Measurements from ENCODE around the gene UGCG. TPM values are rescaled to one million over a fixed set of nuclear protein-coding genes. Genes with fewer than 3 reads are reported as not detected.

The UGCG gene
- total RNA-seq, 2 experiments from 2014 or later = 42.1 to 44.0 TPM

DNA sequence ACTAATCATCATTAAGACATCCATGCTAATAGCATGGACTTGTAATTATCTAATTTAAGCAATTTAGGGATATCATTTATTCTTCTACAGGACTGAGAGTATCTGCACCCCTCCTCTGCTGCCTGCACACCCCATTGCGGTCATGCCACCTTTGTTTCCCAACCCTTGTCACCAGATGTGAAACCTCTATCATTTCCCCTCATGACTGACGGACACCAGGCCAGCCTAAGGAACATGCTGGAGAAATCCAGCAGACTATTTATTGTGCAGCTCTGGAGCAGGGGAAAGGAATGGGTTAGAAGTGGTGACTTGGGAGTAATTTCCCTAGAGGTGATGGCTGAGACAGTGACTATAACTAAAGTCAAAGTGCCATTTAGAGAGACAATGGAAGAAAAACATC, 40.7 kb downstream of the UGCG start:
- peaks cover 20% of the 10 kb centered on the region for H3K4me1 ChIP-seq (ENCODE audit: insufficient read depth, low read length)
- Mint-ChIP-seq H3K27ac (peak overlapping the region; percentile 87), H3K4me3 (peak overlapping the region; percentile 53), H3K36me3 (ENCODE audit: low read depth) (peaks cover 40% of the 10 kb centered on the region), H3K9me3 (peaks cover 3% of the 10 kb centered on the region), H3K4me1 (ENCODE audit: low read depth) (peaks cover 40% of the 10 kb centered on the region), H3K27me3 (no peaks in the 10 kb centered on the region)
- ATAC-seq (ENCODE audit: poor library complexity) (no peak), DNase-seq (no peak)
- POLR2A ChIA-PET = interaction anchor here (0.9 to 2.9 kb wide), 12 partner anchors 11 to 138 kb away, joined by 3 to 20 read pairs (median 5); partner anchors contain the start of gene UGCG
- peak overlapping the region in 1 of 2 donors; percentile 7 for H3K27ac ChIP-seq (ENCODE audit: low read depth in 1 of 2, low read length in 2 of 2)
- intact Hi-C loops (cut with DNase I, micrococcal nuclease) = loop anchor here in 1 of 2 experiments (5.0 kb wide), 1 partner anchor 95 kb away; no protein-coding TSS in a partner anchor
- H3K36me3 ChIP-seq (ENCODE audit: insufficient read depth, low read length) = peaks cover 31% of the 10 kb centered on the region
- CTCF ChIA-PET = interaction anchor here (1.0 kb wide), 1 partner anchor 18 kb away, joined by 4 read pairs; no protein-coding TSS in a partner anchor
- H3K9me3 ChIP-seq (ENCODE audit: control insufficient read depth in 1 of 2, insufficient read depth in 1 of 2, low read length in 2 of 2) = no peaks in the 10 kb centered on the region
- TF ChIP-seq, protein P1, sequence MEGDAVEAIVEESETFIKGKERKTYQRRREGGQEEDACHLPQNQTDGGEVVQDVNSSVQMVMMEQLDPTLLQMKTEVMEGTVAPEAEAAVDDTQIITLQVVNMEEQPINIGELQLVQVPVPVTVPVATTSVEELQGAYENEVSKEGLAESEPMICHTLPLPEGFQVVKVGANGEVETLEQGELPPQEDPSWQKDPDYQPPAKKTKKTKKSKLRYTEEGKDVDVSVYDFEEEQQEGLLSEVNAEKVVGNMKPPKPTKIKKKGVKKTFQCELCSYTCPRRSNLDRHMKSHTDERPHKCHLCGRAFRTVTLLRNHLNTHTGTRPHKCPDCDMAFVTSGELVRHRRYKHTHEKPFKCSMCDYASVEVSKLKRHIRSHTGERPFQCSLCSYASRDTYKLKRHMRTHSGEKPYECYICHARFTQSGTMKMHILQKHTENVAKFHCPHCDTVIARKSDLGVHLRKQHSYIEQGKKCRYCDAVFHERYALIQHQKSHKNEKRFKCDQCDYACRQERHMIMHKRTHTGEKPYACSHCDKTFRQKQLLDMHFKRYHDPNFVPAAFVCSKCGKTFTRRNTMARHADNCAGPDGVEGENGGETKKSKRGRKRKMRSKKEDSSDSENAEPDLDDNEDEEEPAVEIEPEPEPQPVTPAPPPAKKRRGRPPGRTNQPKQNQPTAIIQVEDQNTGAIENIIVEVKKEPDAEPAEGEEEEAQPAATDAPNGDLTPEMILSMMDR (IDR thresholded peaks at IDR 0.05) = no peak
- H3K27me3 ChIP-seq (ENCODE audit: control insufficient read depth in 1 of 2, insufficient read depth in 2 of 2, low read length in 2 of 2) = no peaks in the 10 kb centered on the region
- no peak overlapping the region for H3K4me3 ChIP-seq (ENCODE audit: low read length)

DNA sequence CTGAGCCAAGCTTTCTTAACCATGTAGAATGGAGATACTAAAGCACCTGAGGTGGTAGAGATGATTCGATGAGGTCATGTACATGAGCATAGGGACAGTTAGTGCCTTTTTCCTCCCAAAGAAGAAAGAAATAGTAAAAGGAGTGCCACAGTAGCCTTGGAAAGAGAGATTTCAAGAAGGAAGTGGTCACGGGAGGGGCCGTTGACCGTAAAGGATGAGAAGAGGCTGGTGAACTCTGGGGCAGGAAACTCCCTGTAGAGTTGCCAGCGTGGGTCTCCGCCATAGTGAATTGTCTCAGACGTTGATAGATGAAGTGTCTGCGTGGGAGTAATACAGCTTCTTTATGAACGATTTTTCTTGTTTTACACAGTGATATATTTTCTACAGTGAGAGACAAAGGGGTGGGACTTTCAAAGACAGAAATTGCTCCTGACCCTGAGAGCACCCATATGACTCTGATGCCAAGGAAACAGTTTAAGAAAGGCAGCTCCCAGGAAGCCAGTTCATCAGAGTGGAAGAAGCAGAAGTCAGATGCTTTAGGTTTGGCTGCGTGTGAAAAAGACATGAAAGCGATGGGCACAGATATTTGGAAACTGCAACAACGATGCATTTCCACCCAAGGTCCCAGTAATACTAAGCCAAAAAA, 41.3 kb downstream of the UGCG start:
- peak overlapping the region; percentile 53 for H3K4me3 Mint-ChIP-seq
- no peaks in the 10 kb centered on the region for H3K27me3 ChIP-seq (ENCODE audit: control insufficient read depth in 1 of 2, insufficient read depth in 2 of 2, low read length in 2 of 2)
- peaks cover 34% of the 10 kb centered on the region for H3K36me3 Mint-ChIP-seq (ENCODE audit: low read depth)
- no peaks in the 10 kb centered on the region for H3K9me3 ChIP-seq (ENCODE audit: control insufficient read depth in 1 of 2, insufficient read depth in 1 of 2, low read length in 2 of 2)
- peak overlapping the region; percentile 87 for H3K27ac Mint-ChIP-seq
- peaks cover 20% of the 10 kb centered on the region for H3K4me1 ChIP-seq (ENCODE audit: insufficient read depth, low read length)
- ChIA-PET CTCF (interaction anchor here (1.0 kb wide), 1 partner anchor 18 kb away, joined by 4 read pairs; no protein-coding TSS in a partner anchor), POLR2A (interaction anchor here (0.9 to 2.9 kb wide), 14 partner anchors 11 to 137 kb away, joined by 3 to 20 read pairs (median 5); partner anchors contain the start of gene UGCG)
- intact Hi-C loops (cut with DNase I, micrococcal nuclease) = loop anchor here (1.0 to 5.0 kb wide), 2 partner anchors 64 to 94 kb away; no protein-coding TSS in a partner anchor
- TF ChIP-seq, protein P1 (IDR thresholded peaks at IDR 0.05) = no peak
- peaks cover 40% of the 10 kb centered on the region for H3K4me1 Mint-ChIP-seq (ENCODE audit: low read depth)
- peaks cover 3% of the 10 kb centered on the region for H3K9me3 Mint-ChIP-seq
- peak; percentile 94 for ATAC-seq (ENCODE audit: poor library complexity)
- H3K4me3 ChIP-seq (ENCODE audit: low read length) = peak overlapping the region; percentile 39
- H3K27me3 Mint-ChIP-seq = no peaks in the 10 kb centered on the region
- H3K36me3 ChIP-seq (ENCODE audit: insufficient read depth, low read length) = peaks cover 25% of the 10 kb centered on the region
- DNase-seq = peak; percentile 20 to 84 (median 43)
- peak overlapping the region; percentile 34 to 64 for H3K27ac ChIP-seq (ENCODE audit: low read depth in 1 of 2, low read length in 2 of 2)

DNA sequence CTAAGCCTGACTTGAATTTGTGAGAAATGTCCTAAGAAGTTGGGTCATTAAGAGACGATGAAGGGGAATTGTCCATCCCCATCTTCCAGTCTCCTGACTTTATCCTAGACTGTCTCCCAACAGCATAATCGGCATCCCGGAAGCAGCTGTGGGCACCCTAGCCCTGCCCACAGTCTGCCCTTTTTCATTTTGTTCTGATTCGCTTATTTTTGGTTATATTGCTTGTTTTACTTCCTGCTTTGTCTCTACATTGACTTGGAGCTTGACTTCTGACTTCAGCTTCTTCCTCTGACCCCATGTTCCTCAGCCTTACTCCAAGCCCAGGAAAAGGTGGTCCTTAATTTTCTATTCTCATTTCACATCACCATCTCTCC, 41.8 kb downstream of the UGCG start:
- DNase-seq (peak in 3 of 14 experiments; percentile 12 to 42 (median 19)), ATAC-seq (ENCODE audit: poor library complexity) (no peak)
- Mint-ChIP-seq H3K27ac (peak overlapping the region; percentile 87), H3K4me1 (ENCODE audit: low read depth) (peaks cover 38% of the 10 kb centered on the region), H3K9me3 (peaks cover 3% of the 10 kb centered on the region), H3K27me3 (no peaks in the 10 kb centered on the region), H3K36me3 (ENCODE audit: low read depth) (peaks cover 29% of the 10 kb centered on the region), H3K4me3 (peak overlapping the region; percentile 53)
- ChIA-PET POLR2A (interaction anchor here (0.6 to 2.9 kb wide), 12 partner anchors 12 to 1887 kb away, joined by 3 to 20 read pairs (median 4); partner anchors contain the start of genes DNAJC25 and UGCG), CTCF (interaction anchor here (1.0 kb wide), 1 partner anchor 19 kb away, joined by 4 read pairs; no protein-coding TSS in a partner anchor)
- intact Hi-C loops (cut with DNase I, micrococcal nuclease) = loop anchor here (1.0 to 5.0 kb wide), 2 partner anchors 64 to 94 kb away; no protein-coding TSS in a partner anchor
- peaks cover 22% of the 10 kb centered on the region for H3K36me3 ChIP-seq (ENCODE audit: insufficient read depth, low read length)
- H3K27me3 ChIP-seq (ENCODE audit: control insufficient read depth in 1 of 2, insufficient read depth in 2 of 2, low read length in 2 of 2) = no peaks in the 10 kb centered on the region
- peak overlapping the region; percentile 39 for H3K4me3 ChIP-seq (ENCODE audit: low read length)
- H3K4me1 ChIP-seq (ENCODE audit: insufficient read depth, low read length) = peaks cover 20% of the 10 kb centered on the region
- H3K27ac ChIP-seq (ENCODE audit: low read depth in 1 of 2, low read length in 2 of 2) = peak overlapping the region; percentile 34 to 64
- H3K9me3 ChIP-seq (ENCODE audit: control insufficient read depth in 1 of 2, insufficient read depth in 1 of 2, low read length in 2 of 2) = no peaks in the 10 kb centered on the region
- TF ChIP-seq, protein P1 (IDR thresholded peaks at IDR 0.05) = no peak
